Sigmoid colon (tissue), 4 donors: ENCODE results near the gene TCEANC2.

Experiments
- CTCF ChIP-seq, 4 experiments: fragments of 450-650 bp in 3 of 4; fragments of 200-600 bp in 1 of 4; IDR thresholded peaks; one replicate each; pipeline ENCODE4 v1.5.1; 2016 to 2019; ENCODE audit warnings: antibody characterized with exemption in 4 of 4, mild to moderate bottlenecking in 3 of 4, moderate library complexity in 2 of 4
- POLR2A ChIP-seq, 2 donors: fragments of 450-650 bp; IDR thresholded peaks; one replicate each; pipeline ENCODE4 v1.6.1; 2016; ENCODE audit warnings: antibody characterized with exemption in 2 of 2, mild to moderate bottlenecking in 2 of 2, moderate library complexity in 2 of 2
- POLR2AphosphoS5 ChIP-seq, 4 donors: sonication (generic); formaldehyde crosslinking; IDR thresholded peaks; one replicate each; pipeline ENCODE4 v1.6.1; 2017; ENCODE audit warnings: antibody characterized with exemption in 4 of 4

GRCh38 chr1:54096227-54096876, 42.9 kb downstream of the TCEANC2 start:
- TF ChIP-seq POLR2A (IDR thresholded peaks at IDR 0.05) (no peak), POLR2AphosphoS5 (IDR thresholded peaks at IDR 0.05) (no peak), CTCF (IDR thresholded peaks at IDR 0.05) (no peak)
